Neural crest cell (in vitro differentiated cells): ENCODE results near the gene SND1. TPM values are rescaled to one million over a fixed set of nuclear protein-coding genes. Genes with fewer than 3 reads are reported as not detected.

Experiments used
- DNase-seq: peaks from one replicate; pipeline ENCODE4 v3.0.0; 2021; ENCODE audit warnings: low read depth, mixed read lengths, low spot score
- H3K27ac Mint-ChIP-seq: one replicate; pipeline ENCODE4 v1.8.0; 2021; ENCODE audit warnings: mild to moderate bottlenecking, mixed read lengths; ENCODE audit not compliant: unreplicated experiment
- H3K27me3 Mint-ChIP-seq: 2 replicates; pipeline ENCODE4 v1.8.0; 2021; ENCODE audit warnings: low read depth, mild to moderate bottlenecking, mixed read lengths
- H3K36me3 Mint-ChIP-seq: 2 replicates; pipeline ENCODE4 v1.8.0; 2021; ENCODE audit warnings: low read depth, mild to moderate bottlenecking, mixed read lengths
- H3K4me1 Mint-ChIP-seq: 2 replicates; pipeline ENCODE4 v1.8.0; 2021; ENCODE audit warnings: mixed read lengths
- H3K4me3 Mint-ChIP-seq: one replicate; pipeline ENCODE4 v1.8.0; 2021; ENCODE audit warnings: mild to moderate bottlenecking, mixed read lengths
- H3K9me3 Mint-ChIP-seq: 2 replicates; pipeline ENCODE4 v1.8.0; 2021; ENCODE audit warnings: mixed read lengths
- CTCF ChIP-seq: fragments of 200-600 bp; sonication (generic); conservative IDR thresholded peaks from 2 replicates; pipeline ENCODE4 v1.5.0; 2021; ENCODE audit warnings: antibody characterized with exemption, mild to moderate bottlenecking
- total RNA-seq: library from RNA; stranded (reverse); gene quantifications from 2 replicates; pipeline ENCODE4 v1.2.1, GENCODE V29; 2021

Gene SND1
- total RNA-seq, 1 donor from 2014 or later = 184 TPM

- Mint-ChIP-seq H3K4me1 (no peaks in the 10 kb centered on the region), H3K9me3 (no peaks in the 10 kb centered on the region), H3K36me3 (no peaks in the 10 kb centered on the region), H3K27me3 (peaks cover 9% of the 10 kb centered on the region), H3K4me3 (no peak overlapping the region), H3K27ac (no peak overlapping the region)
- no peak for TF ChIP-seq CTCF
- no peak for DNase-seq
Measured at GRCh38 chr7:128112018-128112780, 460.2 kb downstream of the SND1 start.

GRCh38 chr7:128112781-128113221, 460.8 kb downstream of the SND1 start:
- no peaks in the 10 kb centered on the region for H3K4me1 Mint-ChIP-seq
- no peak for TF ChIP-seq CTCF
- H3K27ac Mint-ChIP-seq = no peak overlapping the region
- H3K9me3 Mint-ChIP-seq = no peaks in the 10 kb centered on the region
- peaks cover 8% of the 10 kb centered on the region for H3K27me3 Mint-ChIP-seq
- no peak overlapping the region for H3K4me3 Mint-ChIP-seq
- no peaks in the 10 kb centered on the region for H3K36me3 Mint-ChIP-seq
- DNase-seq = no peak

GRCh38 chr7:128113839-128114238, 461.8 kb downstream of the SND1 start:
- Mint-ChIP-seq H3K4me1 (no peaks in the 10 kb centered on the region), H3K9me3 (no peaks in the 10 kb centered on the region), H3K27me3 (peaks cover 3% of the 10 kb centered on the region), H3K4me3 (no peak overlapping the region), H3K27ac (no peak overlapping the region), H3K36me3 (no peaks in the 10 kb centered on the region)
- DNase-seq = no peak
- no peak for TF ChIP-seq CTCF

- Mint-ChIP-seq H3K4me3 (no peak overlapping the region), H3K4me1 (no peaks in the 10 kb centered on the region), H3K27ac (no peak overlapping the region), H3K9me3 (no peaks in the 10 kb centered on the region), H3K27me3 (no peaks in the 10 kb centered on the region), H3K36me3 (no peaks in the 10 kb centered on the region)
- no peak for TF ChIP-seq CTCF
- DNase-seq = no peak
Measured at GRCh38 chr7:128114806-128115205, 462.8 kb downstream of the SND1 start.

GRCh38 chr7:128115336-128115820, 463.4 kb downstream of the SND1 start:
- H3K4me3 Mint-ChIP-seq = no peak overlapping the region
- no peaks in the 10 kb centered on the region for H3K4me1 Mint-ChIP-seq
- H3K27ac Mint-ChIP-seq = no peak overlapping the region
- no peak for DNase-seq
- H3K36me3 Mint-ChIP-seq = no peaks in the 10 kb centered on the region
- TF ChIP-seq CTCF = no peak
- H3K9me3 Mint-ChIP-seq = no peaks in the 10 kb centered on the region
- H3K27me3 Mint-ChIP-seq = no peaks in the 10 kb centered on the region
